ENCODE measurements around the gene TRH. TPM values are rescaled to one million over a fixed set of nuclear protein-coding genes. Genes with fewer than 3 reads are reported as not detected.

Gene TRH
- total and polyA plus RNA-seq, 2 of the 8 experiments (the other 6 are each of a cell fraction or from before 2014, with no cell fraction given) = not detected

DNA sequence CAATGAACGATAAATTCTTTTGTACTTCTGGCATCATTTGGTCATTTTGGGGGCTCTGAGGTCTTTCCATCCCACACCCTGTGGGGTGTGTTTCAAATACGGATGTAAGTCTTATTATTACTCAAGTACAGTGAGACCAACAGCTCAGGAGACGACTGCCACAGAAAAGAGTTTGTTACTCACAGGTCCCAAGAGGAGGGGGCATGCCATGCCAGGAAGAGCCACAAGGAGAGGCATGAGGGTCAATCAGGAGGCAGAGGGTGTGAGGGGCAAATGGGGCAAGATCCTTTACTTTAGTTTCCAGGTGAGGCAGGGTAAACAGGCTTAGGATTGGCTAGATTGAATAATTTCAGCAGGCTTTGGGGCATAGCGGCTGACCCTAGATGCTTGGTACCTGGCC, 21.6 kb downstream of the TRH start:
- Histone ChIP-seq H2AK5ac (ENCODE audit: low read depth, low read length) (no peak overlapping the region), H3K18ac (ENCODE audit: extremely low read depth, low read length) (no peak overlapping the region), H2BK15ac (ENCODE audit: low read length) (no peak overlapping the region), H2BK12ac (ENCODE audit: low read depth, low read length) (no peak overlapping the region), H3K4me1 (replicated peaks in 1 of 4; ENCODE audit: control insufficient read depth in 3 of 4, insufficient read depth in 4 of 4, low read length in 3 of 4) (no peaks in the 10 kb centered on the region), H3K56ac (replicated peaks; ENCODE audit: insufficient read length, low read depth, low read length) (no peak overlapping the region), H3K27me3 (replicated peaks in 1 of 4; ENCODE audit: control insufficient read depth in 3 of 4, extremely low read depth in 1 of 4, insufficient read depth in 3 of 4, low read length in 3 of 4) (peaks cover 0 to 2% (median under 1%) of the 10 kb centered on the region in 4 experiments; a peak in 5 of 7 replicates), H3K79me1 (ENCODE audit: low read depth, low read length) (no peaks in the 10 kb centered on the region), H2AFZ (ENCODE audit: low read length) (no peak overlapping the region), H2BK120ac (replicated peaks; ENCODE audit: low read depth, low read length) (no peak overlapping the region), H3K36me3 (ENCODE audit: control insufficient read depth in 2 of 4, insufficient read depth in 4 of 4, low read length in 3 of 4) (no peaks in the 10 kb centered on the region), H2BK20ac (ENCODE audit: low read length) (no peak overlapping the region), H4K91ac (replicated peaks; ENCODE audit: insufficient read length, low read length) (no peak overlapping the region), H3K23me2 (ENCODE audit: low read depth, low read length) (no peaks in the 10 kb centered on the region), H3K27ac (ENCODE audit: low read depth, low read length) (no peak overlapping the region), H3K4me3 (ENCODE audit: extremely low read depth in 1 of 4, insufficient read depth in 2 of 4, low read depth in 3 of 4, low read length in 4 of 4) (no peak overlapping the region), H3K23ac (ENCODE audit: insufficient read length) (no peak overlapping the region), H3K14ac (ENCODE audit: insufficient read length) (no peak overlapping the region), H2BK5ac (ENCODE audit: low read depth, low read length) (no peak overlapping the region), H3K9me3 (ENCODE audit: insufficient read depth in 2 of 2, low read depth in 1 of 2, low read length in 1 of 2) (no peaks in the 10 kb centered on the region), H3K9ac (replicated peaks in 1 of 4; ENCODE audit: extremely low read depth in 1 of 4, low read depth in 3 of 4, low read length in 3 of 4) (no peak overlapping the region), H4K5ac (ENCODE audit: insufficient read length, low read depth, low read length) (no peak overlapping the region), H4K20me1 (replicated peaks in 1 of 2; ENCODE audit: control insufficient read depth in 1 of 2, insufficient read depth in 2 of 2, low read length in 2 of 2) (no peaks in the 10 kb centered on the region), H3K79me2 (ENCODE audit: control insufficient read depth in 1 of 2, insufficient read depth in 2 of 2, low read length in 2 of 2) (no peaks in the 10 kb centered on the region), H3K4ac (replicated peaks; ENCODE audit: insufficient read length, low read depth, low read length) (no peak overlapping the region), H4K8ac (ENCODE audit: extremely low read depth, insufficient read depth, low read length) (no peak overlapping the region), H3K4me2 (ENCODE audit: insufficient read depth in 1 of 2, low read depth in 2 of 2, low read length in 2 of 2) (no peak overlapping the region)
- DNase-seq (ENCODE audit: low read depth in 1 of 2, low spot score in 2 of 2) (no peak), FAIRE-seq (no peak)
- 78% methylated on average over 4 of the region's 4 CpGs; no CpG with 5 or more reads in 1 of the 2 experiments for WGBS, 2 experiments (ENCODE audit: extremely low coverage in 1 of 2, insufficient coverage in 1 of 2, insufficient read length in 1 of 2, insufficient replicate concordance in 2 of 2, low coverage in 1 of 2, low lambda C conversion rate in 2 of 2, missing lambda C conversion rate in 1 of 2)
- no peak for TF ChIP-seq TEAD4 (IDR thresholded peaks at IDR 0.05; ENCODE audit: low read depth, low read length)
- no peak for TF ChIP-seq NRF1 (IDR thresholded peaks at IDR 0.05; ENCODE audit: low read depth, low read length)
- no peak for TF ChIP-seq ZNF274 (IDR thresholded peaks at IDR 0.05; ENCODE audit: borderline replicate concordance, extremely low read depth, low read length)
- TF ChIP-seq EP300 (IDR thresholded peaks at IDR 0.05; ENCODE audit: borderline replicate concordance in 1 of 2, low read depth in 2 of 2, low read length in 2 of 2) = peak in 1 of 2 experiments; percentile 42; a peak in 1 of 3 replicates
- TF ChIP-seq NANOG (IDR thresholded peaks at IDR 0.05; ENCODE audit: insufficient read depth, low read depth, low read length, poor library complexity, severe bottlenecking) = no peak
- TF ChIP-seq RNF2 (IDR thresholded peaks at IDR 0.05; ENCODE audit: borderline replicate concordance, low read depth, low read length, missing control alignments, poor library complexity, severe bottlenecking) = no peak
- POLR2A ChIA-PET (ENCODE audit: partially characterized antibody) = no interaction called here
- CTCF ChIA-PET (ENCODE audit: partially characterized antibody) = interaction anchor here (1.1 to 3.4 kb wide), 7 partner anchors 11 to 102 kb away, joined by 3 to 31 read pairs (median 4); no protein-coding TSS in a partner anchor

Measured in H1 (cell line).